Measurements from ENCODE around the gene ZNF205. TPM values are rescaled to one million over a fixed set of nuclear protein-coding genes. Genes with fewer than 3 reads are reported as not detected.

The ZNF205 gene
- total and polyA plus RNA-seq, 2 of the 4 experiments (the other 2 are of a cell fraction), result 8.2 to 12.7 TPM

GRCh38 chr16:3065742-3066439 lies 46.5 kb upstream of the ZNF205 start (continued):
- TF ChIP-seq CEBPB (IDR thresholded peaks at IDR 0.05; ENCODE audit: low read depth, low read length), result no peak

GRCh38 chr16:3066440-3066748 lies 46.0 kb upstream of the ZNF205 start:
- H3K14ac ChIP-seq (replicated peaks; ENCODE audit: low read depth, low read length), result no peak overlapping the region
- DNase-seq (no peak), ATAC-seq (ENCODE audit: low read depth) (no peak)
- WGBS, 2 experiments (ENCODE audit: extremely low coverage in 2 of 2, insufficient read length in 1 of 2), result 100% methylated on average over 1 of the region's 7 CpGs; no CpG with 5 or more reads in 1 of the 2 experiments
- peak overlapping the region; percentile 47; the same call in 1 of the 2 replicates for H3K4me3 ChIP-seq (ENCODE audit: insufficient read depth, low read depth, low read length)
- BruUV-seq (replicated peaks), result no TSS peak
- no peak overlapping the region for H3K18ac ChIP-seq (ENCODE audit: low read depth, low read length)
- no peak overlapping the region for H3K27ac ChIP-seq (ENCODE audit: insufficient read depth, low read length)
- H3K36me3 ChIP-seq (ENCODE audit: control insufficient read depth, insufficient read depth, low read length), result no peaks in the 10 kb centered on the region
- no peaks in the 10 kb centered on the region for H3K9me3 ChIP-seq (ENCODE audit: control insufficient read depth, insufficient read depth, low read length)
- H3K23ac ChIP-seq (ENCODE audit: low read depth, low read length), result peak overlapping the region; percentile 59; the same call in 1 of the 2 replicates
- H3K79me1 ChIP-seq (ENCODE audit: low read depth in 1 of 2, low read length in 2 of 2), result peaks cover 6 to 19% of the 10 kb centered on the region in 2 experiments; a peak in 2 of 4 replicates
- ChIA-PET CTCF (no interaction called here), POLR2A (ENCODE audit: unreplicated experiment) (no interaction called here)
- peaks cover 3% of the 10 kb centered on the region; the same call in 1 of the 2 replicates for H3K27me3 ChIP-seq (ENCODE audit: control insufficient read depth, insufficient read depth, low read length)
- peak overlapping the region; percentile 97; the same call in 1 of the 2 replicates for H2AK5ac ChIP-seq (ENCODE audit: low read depth, low read length)
- H2BK15ac ChIP-seq (ENCODE audit: low read depth, low read length), result peak overlapping the region; percentile 36; the same call in 1 of the 3 replicates
- intact Hi-C loops (cut with micrococcal nuclease) (no loop called here), in situ Hi-C loops (cut with MboI; ENCODE audit: low sequenced_read_pairs) (no loop called here), dilution Hi-C loops (cut with HindIII; ENCODE audit: low sequenced_read_pairs, unreplicated experiment) (no loop called here)
- H3K9me1 ChIP-seq (ENCODE audit: insufficient read depth, low read length), result peaks cover 18% of the 10 kb centered on the region
- no peak overlapping the region for H2BK20ac ChIP-seq (ENCODE audit: low read depth, low read length)
- peaks cover 12% of the 10 kb centered on the region for H3K4me1 ChIP-seq (ENCODE audit: control insufficient read depth, insufficient read depth, low read length)
- peak overlapping the region; percentile 81; the same call in 1 of the 2 replicates for H3K4ac ChIP-seq (ENCODE audit: low read depth, low read length)
- no peak overlapping the region for H3K9ac ChIP-seq (ENCODE audit: low read depth, low read length)
- peak overlapping the region; percentile 99 for H2AK9ac ChIP-seq (replicated peaks; ENCODE audit: low read depth, low read length, poor library complexity)
- H4K8ac ChIP-seq (ENCODE audit: low read depth in 2 of 2, low read length in 2 of 2), result peak overlapping the region in 1 of 2 experiments; percentile 92; a peak in 2 of 4 replicates
- no peak overlapping the region for H3K56ac ChIP-seq (ENCODE audit: extremely low read depth, insufficient read depth, low read length)
- H2BK120ac ChIP-seq (ENCODE audit: low read depth, low read length), result peak overlapping the region; percentile 19; the same call in 1 of the 2 replicates
- no peaks in the 10 kb centered on the region for H4K20me1 ChIP-seq (ENCODE audit: insufficient read depth, low read length)
- H4K91ac ChIP-seq (ENCODE audit: insufficient read depth, low read depth, low read length), result peak overlapping the region; percentile 62; the same call in 1 of the 2 replicates
- no peak overlapping the region for H4K5ac ChIP-seq (ENCODE audit: low read depth, low read length)
- peak overlapping the region; percentile 1 for H2BK5ac ChIP-seq (ENCODE audit: low read depth, low read length, poor library complexity, severe bottlenecking)
- peak overlapping the region; percentile 32; the same call in 1 of the 2 replicates for H3K4me2 ChIP-seq (ENCODE audit: low read depth, low read length)
- H2AFZ ChIP-seq (replicated peaks; ENCODE audit: low read length, poor library complexity), result peak overlapping the region; percentile 98
- TF ChIP-seq CTCF (conservative IDR thresholded peaks at IDR 0.05; ENCODE audit: low read depth, low read length) (no peak), BHLHE40 (IDR thresholded peaks at IDR 0.05; ENCODE audit: low read depth, low read length) (no peak), FOS (IDR thresholded peaks at IDR 0.05; ENCODE audit: low read depth, low read length) (no peak), USF2 (IDR thresholded peaks at IDR 0.05; ENCODE audit: low read depth, low read length) (no peak), CEBPB (IDR thresholded peaks at IDR 0.05; ENCODE audit: low read depth, low read length) (no peak), ELK1 (IDR thresholded peaks at IDR 0.05; ENCODE audit: borderline replicate concordance, low read depth, low read length) (no peak), MAZ (IDR thresholded peaks at IDR 0.05; ENCODE audit: borderline replicate concordance, low read depth, low read length) (no peak), MAFK (IDR thresholded peaks at IDR 0.05; ENCODE audit: low read depth, low read length) (no peak), SMC3 (IDR thresholded peaks at IDR 0.05; ENCODE audit: low read depth, low read length) (no peak), RAD21 (IDR thresholded peaks at IDR 0.05; ENCODE audit: low read length) (no peak), MXI1 (IDR thresholded peaks at IDR 0.05; ENCODE audit: borderline replicate concordance, low read depth, low read length) (no peak), NFE2L2 (IDR thresholded peaks at IDR 0.05; ENCODE audit: low read depth, low read length) (no peak)
